HEK293T (cell line): ENCODE measurements around the gene ADAM23.

Experiments used
- BHLHE40 ChIP-seq: fragments of 450-650 bp; IDR thresholded peaks from 2 replicates; pipeline ENCODE4 v1.6.1; 2016; ENCODE audit warnings: mild to moderate bottlenecking, moderate library complexity, borderline replicate concordance
- ELF4 ChIP-seq: fragments of 450-650 bp; IDR thresholded peaks from 2 replicates; pipeline ENCODE4 v1.6.1; 2017; ENCODE audit warnings: antibody characterized with exemption
- FOXA1 ChIP-seq: fragments of 450-650 bp; IDR thresholded peaks from 2 replicates; pipeline ENCODE4 v1.6.1; 2016; ENCODE audit warnings: mild to moderate bottlenecking
- FOXK2 ChIP-seq: fragments of 450-650 bp; IDR thresholded peaks from 2 replicates; pipeline ENCODE4 v1.6.1; 2016; ENCODE audit warnings: mild to moderate bottlenecking
- FOXM1 ChIP-seq: fragments of 450-650 bp; IDR thresholded peaks from 2 replicates; pipeline ENCODE4 v1.6.1; 2017; ENCODE audit warnings: mild to moderate bottlenecking, borderline replicate concordance
- HDGF ChIP-seq: fragments of 450-650 bp; IDR thresholded peaks from 2 replicates; pipeline ENCODE4 v1.6.1; 2017; ENCODE audit warnings: antibody characterized with exemption, borderline replicate concordance
- L3MBTL2 ChIP-seq: fragments of 450-650 bp; conservative IDR thresholded peaks from 2 replicates; pipeline ENCODE4 v1.6.1; 2016; ENCODE audit warnings: mild to moderate bottlenecking
- SP1 ChIP-seq: fragments of 450-650 bp; IDR thresholded peaks from 2 replicates; pipeline ENCODE4 v1.6.1; 2017

GRCh38 chr2:206543073-206543472, 99.7 kb downstream of the ADAM23 start:
- no peak for TF ChIP-seq BHLHE40
- TF ChIP-seq FOXK2: no peak
- TF ChIP-seq SP1: no peak
- no peak for TF ChIP-seq L3MBTL2
- no peak for TF ChIP-seq HDGF
- TF ChIP-seq FOXM1: no peak
- no peak for TF ChIP-seq ELF4
- no peak for TF ChIP-seq FOXA1
